GM12892 (cell line): Measurements from ENCODE around the gene RPS6KA5.
"Not testable (repeated sequence)": the region's sequence is repeated elsewhere in the genome, so short reads cannot be mapped to it uniquely, and the experiment has no call there.

Experiments
- DNase-seq: peaks from one replicate; pipeline ENCODE4 v3.0.0; 2011; ENCODE audit not compliant: insufficient read length
- FAIRE-seq: peaks from 2 replicates; lab custom pipeline; 2011; peaks lifted over from hg19 to GRCh38; lab: Jason Lieb, UNC
- POLR2A ChIP-seq: IDR thresholded peaks from 2 replicates; pipeline ENCODE4 v1.6.1; 2011; ENCODE audit warnings: low read depth, low read length, control low read depth
- POLR2AphosphoS5 ChIP-seq: IDR thresholded peaks from 2 replicates; pipeline ENCODE4 v1.6.1; 2011; ENCODE audit warnings: low read depth, low read length, control low read depth
- TAF1 ChIP-seq: IDR thresholded peaks from 2 replicates; pipeline ENCODE4 v1.6.1; 2011; ENCODE audit warnings: low read depth, mild to moderate bottlenecking, control low read depth, low read length, borderline replicate concordance

Gene RPS6KA5

DNA sequence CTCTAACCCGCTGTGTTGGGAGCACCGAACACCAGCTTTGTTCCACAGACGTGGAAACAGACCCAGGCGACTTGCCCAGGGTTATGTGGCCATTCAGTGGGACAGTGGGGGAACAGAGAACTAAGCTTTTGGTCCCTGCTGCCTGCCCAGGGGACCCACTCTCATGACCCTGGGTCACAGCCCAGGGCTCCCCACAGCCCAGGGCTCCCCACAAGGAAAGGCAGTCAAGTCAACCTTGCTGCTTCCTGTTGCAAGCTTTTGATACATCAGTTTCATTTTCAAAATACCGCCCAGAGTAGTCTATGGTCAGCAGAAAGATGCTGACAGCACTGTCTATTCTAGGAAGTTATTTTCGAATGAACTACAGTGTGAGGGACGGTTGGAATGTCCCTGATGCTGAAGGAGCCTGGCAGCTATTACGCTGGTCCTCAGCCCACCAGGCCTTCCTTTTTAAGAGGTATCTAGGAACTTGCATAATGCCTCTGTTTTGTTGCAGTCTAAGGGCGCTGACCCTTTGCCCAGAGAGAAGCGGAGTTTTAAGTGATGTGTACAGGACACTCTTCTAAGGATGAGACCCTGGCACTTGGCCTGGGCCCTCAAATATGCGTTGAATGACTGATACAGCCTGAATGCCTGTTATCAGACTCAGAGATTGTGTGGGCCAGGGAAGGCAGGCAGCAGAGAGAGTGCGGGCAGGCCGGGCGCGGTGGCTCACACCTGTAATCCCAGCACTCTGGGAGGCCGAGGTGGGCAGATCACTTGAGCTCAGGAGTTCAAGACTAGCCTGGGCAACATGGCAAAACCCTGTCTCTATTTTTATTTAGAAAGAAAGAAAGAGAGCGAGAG lies 231.6 kb downstream of the RPS6KA5 start:
- no peak for TF ChIP-seq POLR2A
- TF ChIP-seq TAF1: peak; percentile 13; the same call in 1 of the 2 replicates
- TF ChIP-seq POLR2AphosphoS5: no peak
- no peak for FAIRE-seq
- DNase-seq: no peak

DNA sequence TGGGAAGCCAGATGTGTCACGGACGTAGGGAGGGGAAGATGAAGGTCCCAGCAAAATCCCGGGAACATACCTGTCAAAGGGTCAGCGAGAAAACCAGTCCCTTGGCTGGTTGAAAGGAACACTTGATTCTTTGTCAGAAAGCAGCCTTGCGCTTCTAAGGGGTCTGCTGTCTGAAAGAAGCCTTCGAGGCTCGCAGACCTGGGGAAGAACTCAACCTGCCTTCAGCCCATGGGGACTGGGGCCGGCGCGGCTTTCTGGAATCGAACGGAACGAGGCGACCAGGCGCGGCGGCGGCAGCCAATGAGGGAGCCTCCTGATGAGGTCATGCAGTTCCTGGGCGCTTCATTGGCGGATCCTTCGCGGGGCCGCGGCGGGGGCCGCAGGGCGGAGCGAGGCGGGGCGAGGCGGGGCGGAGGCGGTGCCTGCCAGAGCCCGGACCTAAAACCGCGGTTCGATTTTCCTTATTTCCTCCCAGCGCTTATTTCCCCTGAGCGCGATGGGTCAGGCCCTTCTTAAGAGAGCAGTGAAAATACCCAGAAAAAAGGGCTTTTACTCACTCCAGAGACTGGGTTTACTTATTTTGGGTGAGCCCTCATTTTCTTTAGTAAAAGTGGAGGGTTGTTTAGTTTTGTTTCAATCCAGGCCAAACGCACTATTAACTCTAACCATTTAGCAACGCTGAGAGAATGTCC lies 232.4 kb downstream of the RPS6KA5 start:
- DNase-seq (peak; percentile 86), FAIRE-seq (peak; percentile 75)
- TF ChIP-seq TAF1: no peak
- TF ChIP-seq POLR2AphosphoS5: no peak
- no peak for TF ChIP-seq POLR2A

DNA sequence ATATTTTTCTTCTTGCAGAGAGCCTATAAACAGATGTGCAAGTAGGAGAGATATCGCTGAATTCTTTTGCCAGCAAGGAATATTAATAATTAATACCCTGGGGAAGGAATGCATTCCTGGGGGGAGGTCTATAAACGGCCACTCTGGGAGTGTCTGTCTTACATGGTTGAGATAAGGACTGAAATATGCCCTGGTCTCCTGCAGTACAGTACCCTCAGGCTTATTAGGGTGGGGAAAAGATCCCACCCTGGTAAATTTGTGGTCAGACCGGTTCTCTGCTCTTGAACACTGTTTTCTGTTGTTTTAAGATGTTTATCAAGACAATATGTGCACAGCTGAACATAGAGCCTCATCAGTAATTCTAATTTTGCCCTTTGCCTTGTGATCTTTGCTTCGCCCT lies 236.9 kb downstream of the RPS6KA5 start:
- not testable (repeated sequence) for DNase-seq, FAIRE-seq

DNA sequence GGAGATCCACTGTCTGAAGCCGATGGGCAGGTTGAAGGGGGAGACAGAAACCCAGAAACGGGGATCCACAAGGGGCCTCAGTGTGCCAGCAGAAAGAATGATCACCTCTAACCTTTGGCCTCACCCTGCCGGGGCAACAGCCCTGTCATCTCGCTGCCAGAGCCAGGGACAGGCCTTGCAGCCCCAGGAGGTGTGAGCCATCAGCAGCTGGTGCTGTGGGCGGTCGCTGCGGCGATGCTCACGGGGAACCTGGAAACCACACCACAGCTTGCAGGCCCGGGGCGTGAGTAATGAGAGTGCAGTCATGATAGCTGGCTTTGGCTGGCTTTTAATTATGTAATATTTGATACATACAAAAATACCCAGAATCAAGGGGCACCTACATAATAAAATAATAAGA lies 239.5 kb downstream of the RPS6KA5 start:
- no peak for FAIRE-seq
- no peak for DNase-seq
- TF ChIP-seq TAF1 (no peak), POLR2A (no peak), POLR2AphosphoS5 (no peak)

DNA sequence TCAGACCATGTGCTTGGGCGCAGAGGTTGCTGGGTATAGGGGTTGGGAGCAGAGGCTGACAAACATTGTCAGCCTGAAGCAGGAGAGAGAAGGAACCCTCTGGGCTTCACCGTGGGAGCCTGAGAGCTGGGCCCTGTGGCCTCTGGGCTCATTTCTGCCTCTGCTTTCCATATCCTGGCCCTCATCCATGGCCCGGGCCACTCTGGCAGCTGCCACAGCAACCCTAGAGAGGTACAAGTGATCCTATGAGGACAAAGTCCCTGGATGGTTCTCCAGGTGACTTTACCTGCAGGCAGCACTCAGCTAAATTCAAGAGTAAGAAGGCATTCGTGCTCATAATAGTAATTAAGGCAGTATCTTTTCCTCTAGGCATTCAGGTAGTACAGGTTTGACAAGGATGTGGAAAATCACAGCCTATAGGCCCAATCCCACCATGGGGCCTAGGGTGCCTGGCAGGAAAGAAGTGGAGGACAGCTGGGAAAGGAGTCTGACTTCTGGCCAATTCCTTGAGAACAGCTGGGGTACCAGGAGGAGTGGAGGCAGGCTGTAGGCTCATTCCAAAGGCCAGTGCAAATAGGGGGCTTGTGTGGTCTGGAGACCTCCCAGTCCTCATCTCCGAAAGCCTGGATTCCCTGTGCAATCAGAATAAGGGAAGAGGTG lies 240.6 kb downstream of the RPS6KA5 start:
- DNase-seq (no peak), FAIRE-seq (no peak)
- TF ChIP-seq POLR2AphosphoS5 (no peak), TAF1 (no peak), POLR2A (no peak)

DNA sequence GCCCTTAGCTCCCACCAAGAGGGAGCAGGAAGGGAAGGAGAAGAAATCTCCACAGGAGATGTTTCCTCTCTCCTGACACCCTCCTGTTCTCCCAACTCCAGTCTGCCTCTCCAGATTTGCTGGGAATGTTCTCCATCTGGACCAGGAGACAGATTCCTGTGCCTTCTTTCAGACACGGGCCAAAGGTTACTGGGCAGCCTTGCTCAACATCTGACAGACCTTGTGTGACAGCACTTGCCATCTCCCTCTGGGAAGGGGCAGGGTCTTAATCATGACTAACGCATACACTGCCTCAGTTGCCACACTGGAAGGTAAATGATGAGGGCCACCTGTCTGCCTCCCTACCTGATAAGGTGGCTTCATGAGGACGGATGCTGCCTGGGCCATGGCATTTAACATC lies 241.7 kb downstream of the RPS6KA5 start:
- FAIRE-seq (no peak), DNase-seq (no peak)
- TF ChIP-seq TAF1 (no peak), POLR2AphosphoS5 (no peak)

DNA sequence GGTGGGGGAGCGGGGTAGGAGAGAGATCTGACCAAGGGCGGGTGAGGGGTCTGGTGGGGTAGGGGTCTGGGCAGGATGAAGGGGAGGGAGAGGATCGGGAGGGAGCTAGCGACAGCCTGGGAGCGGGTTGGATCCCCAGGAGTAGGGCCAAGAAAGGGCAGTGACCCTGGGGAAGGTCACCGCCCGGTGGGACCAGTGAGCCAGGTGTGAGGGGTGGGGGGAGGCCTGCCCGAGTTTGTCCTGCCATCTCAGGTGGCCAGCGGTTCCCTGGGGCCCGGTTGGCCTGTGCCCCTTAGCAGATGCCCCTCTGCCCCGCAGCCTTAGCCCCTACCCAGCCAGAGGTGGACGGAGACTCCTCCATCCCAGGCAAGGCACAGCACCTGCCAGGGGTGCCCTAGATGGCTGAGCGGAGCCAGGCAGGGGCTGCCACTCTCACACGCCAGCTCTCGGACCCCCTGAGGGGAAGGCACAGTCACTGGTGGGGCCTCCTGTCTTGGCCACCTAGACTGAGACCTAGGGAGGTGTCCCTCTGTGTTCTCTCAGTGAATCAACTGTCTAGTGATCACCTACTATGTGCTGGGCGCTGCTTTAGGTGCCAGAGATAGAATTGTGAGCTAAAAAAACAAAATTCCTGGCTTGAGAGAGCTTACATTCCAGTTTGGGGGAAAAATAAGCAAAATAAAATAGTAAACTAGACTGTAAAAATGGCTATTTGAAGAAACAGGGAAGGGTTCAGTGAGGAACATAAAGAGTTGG lies 243.6 kb downstream of the RPS6KA5 start:
- DNase-seq: no peak
- no peak for FAIRE-seq
- no peak for TF ChIP-seq TAF1
- no peak for TF ChIP-seq POLR2AphosphoS5
- TF ChIP-seq POLR2A: no peak

DNA sequence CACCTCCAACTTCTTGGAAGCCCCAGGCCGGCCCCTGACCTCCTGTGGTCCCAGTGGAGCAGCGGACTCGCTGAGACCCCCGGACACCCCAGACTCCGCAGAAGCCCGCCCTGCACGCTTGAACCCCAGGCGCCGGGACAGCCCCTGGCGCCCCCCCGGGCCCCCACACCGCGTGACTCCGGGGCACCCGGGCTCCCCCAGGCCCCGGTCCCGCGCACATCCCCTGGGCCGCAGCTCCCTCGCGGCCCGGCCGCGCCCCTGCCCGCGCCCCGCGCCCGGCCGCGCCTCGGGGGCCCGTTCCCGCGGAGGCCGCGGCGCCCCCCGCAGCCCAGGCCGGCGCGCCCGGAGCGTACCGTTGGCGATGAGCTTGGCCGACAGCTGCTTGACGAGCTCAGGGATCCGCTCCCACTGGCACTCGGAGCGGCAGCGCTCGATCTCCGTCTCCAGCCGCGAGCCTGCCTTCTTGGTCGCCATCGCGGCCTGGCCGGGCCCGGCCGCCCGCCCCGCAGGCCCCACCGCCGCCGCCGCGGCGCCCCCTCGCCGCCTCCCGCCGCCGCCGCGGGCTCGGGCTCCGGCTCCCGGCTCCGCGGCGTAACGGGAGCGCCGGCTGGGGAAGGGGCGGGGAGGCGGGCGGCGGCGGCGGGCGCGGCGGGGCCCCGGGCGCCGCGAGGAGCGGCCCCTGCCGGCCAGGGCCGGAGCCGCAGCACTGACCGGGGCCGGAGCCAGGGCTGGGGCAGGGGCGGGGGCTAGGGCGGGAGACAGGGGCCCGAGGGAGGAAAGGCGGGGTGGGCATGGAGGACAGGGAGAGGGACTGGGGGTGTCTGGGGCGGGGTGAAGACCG lies 244.4 kb downstream of the RPS6KA5 start, which contains the start of gene TTC7B:
TTC7B (minus strand) TSS at position 609 of the 841 bp plus-strand sequence; CDS start at position 474, 135 bp downstream.
- no peak for FAIRE-seq
- DNase-seq: peak; percentile 79
- no peak for TF ChIP-seq POLR2AphosphoS5
- no peak for TF ChIP-seq POLR2A
- TF ChIP-seq TAF1: no peak

DNA sequence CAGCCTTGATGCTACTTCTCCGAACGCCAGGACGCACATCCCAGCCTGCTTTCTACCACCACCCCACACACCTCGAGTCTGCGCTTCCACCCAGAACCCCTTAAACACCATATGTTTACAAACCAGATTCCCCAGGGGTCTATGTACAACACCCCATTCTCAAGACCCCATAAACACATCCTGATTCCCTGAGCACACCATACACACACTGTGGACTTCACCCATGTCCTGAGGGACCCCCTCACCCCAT lies 244.9 kb downstream of the RPS6KA5 start:
- no peak for TF ChIP-seq POLR2AphosphoS5
- no peak for TF ChIP-seq POLR2A
- TF ChIP-seq TAF1: no peak
- FAIRE-seq: no peak
- no peak for DNase-seq

DNA sequence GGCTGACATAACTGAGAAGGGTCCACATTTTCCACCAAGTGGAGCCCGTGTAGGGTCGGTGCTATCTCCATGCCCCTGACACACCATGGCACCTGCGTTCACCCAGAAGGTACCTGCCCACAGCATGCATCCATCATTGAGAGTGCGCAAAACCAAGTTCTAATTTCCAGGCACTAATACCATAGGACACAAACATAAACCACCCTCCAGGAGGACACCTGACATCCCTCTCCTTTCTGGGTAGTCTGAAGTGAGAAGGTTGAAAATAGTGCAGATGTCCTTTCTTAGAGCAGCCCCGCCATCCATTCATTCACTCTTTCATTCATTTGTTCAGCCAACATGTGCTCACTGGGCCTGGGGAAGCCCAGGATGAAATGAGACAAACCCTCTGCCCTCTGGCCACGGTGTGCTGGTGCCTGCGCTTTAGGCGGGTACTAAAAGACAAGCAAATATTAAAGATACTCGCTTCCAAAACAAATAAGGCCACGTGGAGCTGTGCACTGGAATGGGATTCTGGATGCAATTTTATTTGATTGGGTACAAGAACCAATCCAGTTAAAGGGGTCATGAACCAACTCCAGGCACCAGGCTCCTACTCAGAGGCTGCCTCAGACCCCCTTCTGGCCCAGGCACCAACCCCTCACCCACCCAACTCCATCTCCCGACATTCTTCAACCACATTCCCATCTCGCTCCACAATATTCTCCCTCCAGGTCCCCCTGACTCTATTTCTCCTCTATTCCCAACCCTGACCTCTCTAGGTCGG lies 245.5 kb downstream of the RPS6KA5 start:
- TF ChIP-seq POLR2A (no peak), TAF1 (no peak), POLR2AphosphoS5 (no peak)
- FAIRE-seq: no peak
- no peak for DNase-seq
